Stomach (tissue), 19 donors: Measurements from ENCODE around the gene NACA. TPM values are rescaled to one million over a fixed set of nuclear protein-coding genes. Genes with fewer than 3 reads are reported as not detected.

Source experiments
- DNase-seq, 2 donors: peaks; one replicate each; pipeline versions ENCODE4 v3.0.0 to v3.0.0-alpha.2; 2013 to 2019
- H3K27ac ChIP-seq, 5 donors: fragments of 200-600 bp in 4 of 5; sonication (generic) in 4 of 5; one replicate each; pipeline ENCODE4 v1.5.1; 2013 to 2019; ENCODE audit warnings: mild to moderate bottlenecking in 1 of 5, moderate library complexity in 1 of 5
- H3K27me3 ChIP-seq, 3 donors: fragments of 200-600 bp; sonication (generic); one replicate each; pipeline ENCODE4 v1.5.1; 2017 to 2019; ENCODE audit warnings: mixed run types in 1 of 3
- H3K36me3 ChIP-seq, 4 donors: fragments of 200-600 bp; sonication (generic); 1 replicate in 3 of 4; 2 replicates in 1 of 4; pipeline ENCODE4 v1.5.1; 2016 to 2019
- H3K4me1 ChIP-seq, 4 donors: fragments of 200-600 bp; sonication (generic); one replicate each; pipeline ENCODE4 v1.5.1; 2016 to 2019
- H3K4me3 ChIP-seq, 4 donors: fragments of 200-600 bp; sonication (generic) in 3 of 4; one replicate each; pipeline ENCODE4 v1.5.1; 2016 to 2019; ENCODE audit warnings: mild to moderate bottlenecking in 1 of 4
- H3K9me3 ChIP-seq, 4 donors: fragments of 200-600 bp; sonication (generic); one replicate each; pipeline ENCODE4 v1.5.1; 2016 to 2019
- CTCF ChIP-seq, 7 experiments: fragments of 450-650 bp in 4 of 7; fragments of 200-600 bp in 3 of 7; sonication (generic) in 3 of 7; IDR thresholded peaks; one replicate each; pipeline ENCODE4 v1.5.1; 2016 to 2019; ENCODE audit warnings: antibody characterized with exemption in 7 of 7, control low read depth in 2 of 7, mild to moderate bottlenecking in 1 of 7
- EP300 ChIP-seq: sonication (generic); formaldehyde crosslinking; IDR thresholded peaks from one replicate; pipeline ENCODE4 v1.6.1; 2017; ENCODE audit warnings: antibody characterized with exemption
- POLR2A ChIP-seq, 4 donors: fragments of 450-650 bp; IDR thresholded peaks; one replicate each; pipeline ENCODE4 v1.6.1; 2016; ENCODE audit warnings: antibody characterized with exemption in 4 of 4, control low read depth in 2 of 4, mild to moderate bottlenecking in 1 of 4, moderate library complexity in 1 of 4
- POLR2AphosphoS5 ChIP-seq, 3 donors: sonication (generic); formaldehyde crosslinking; IDR thresholded peaks; one replicate each; pipeline ENCODE4 v1.6.1; 2016; ENCODE audit warnings: antibody characterized with exemption in 3 of 3
- WGBS, 5 donors: extraction: QIAGEN DNeasy Blood & Tissue Kit in 3 of 5; methylation state at CpG; one replicate each; pipeline versions ENCODE4 v1.1.5 to v1.1.7; 2013 to 2018; 5-methylcytosine and 5-hydroxymethylcytosine counted together
- intact Hi-C: fragments of 100-400 bp; cut with DNase I; formaldehyde crosslinking; loops from one replicate; pipeline ENCODE4 v1.15.1; 2023; ENCODE audit warnings: low total_unique reads
- long read RNA-seq, 10 donors: transcript quantifications; one replicate each; lab custom pipeline, GENCODE V29; 2026
- polyA plus RNA-seq, 3 donors: library from polyadenylated mRNA; stranded (reverse); fragments of 200-250 nt; gene quantifications; one replicate each; pipeline ENCODE4 v1.2.3, GENCODE V29; 2013
- total RNA-seq, 5 donors: library from RNA; depleted of rRNA; stranded (reverse); fragments of >200 nt; gene quantifications; one replicate each; pipeline versions ENCODE4 v1.1.0 to v1.2.3, GENCODE V29; 2014 to 2016
- donor health status: healthy with polysubstance abuse.
- donor health status: Bipolar disorder and iron deficiency.
- donor health status: healthy.

NACA gene
- total RNA-seq (1,000 to 10,000 TPM in 2 of 5 donors, 100 to 1,000 TPM in 3; 366 to 1,322 (median 558) TPM), polyA plus RNA-seq (1,000 to 10,000 TPM; 1,626 to 2,450 (median 1,999) TPM)
- long read RNA-seq, donor 1, transcript NACA-201 (8 exons, 2,690 nt): major isoform, 121 of 202 reads
- long read RNA-seq, donor 1, transcript NACA-204 (8 exons, 802 nt): minor isoform, 7 of 202 reads
- long read RNA-seq, donor 1, partial matches to known transcripts: 62 of 202 reads
- long read RNA-seq, donor 1, other reads (novel, unspliced or antisense): 5 of 202 reads
- long read RNA-seq, donor 2, transcript NACA-201 (8 exons, 2,690 nt): major isoform, 170 of 273 reads
- long read RNA-seq, donor 2, transcript NACA-204 (8 exons, 802 nt): minor isoform, 10 of 273 reads
- long read RNA-seq, donor 2, transcript NACA-202 (8 exons, 1,059 nt): minor isoform, 11 of 273 reads
- long read RNA-seq, donor 2, partial matches to known transcripts: 74 of 273 reads
- long read RNA-seq, donor 2, other reads (novel, unspliced or antisense): 7 of 273 reads
- long read RNA-seq, donor 3, transcript NACA-201 (8 exons, 2,690 nt): major isoform, 225 of 362 reads
- long read RNA-seq, donor 3, transcript NACA-204 (8 exons, 802 nt): minor isoform, 11 of 362 reads
- long read RNA-seq, donor 3, transcript NACA-202 (8 exons, 1,059 nt): minor isoform, 6 of 362 reads
- long read RNA-seq, donor 3, partial matches to known transcripts: 106 of 362 reads
- long read RNA-seq, donor 3, other reads (novel, unspliced or antisense): 6 of 362 reads
- long read RNA-seq, donor 4, transcript NACA-201 (8 exons, 2,690 nt): major isoform, 33 of 43 reads
- long read RNA-seq, donor 4, partial matches to known transcripts: 5 of 43 reads
- long read RNA-seq, donor 4, other reads (novel, unspliced or antisense): 0 of 43 reads
- long read RNA-seq, donor 5, transcript NACA-219 (4 exons, 768 nt): minor isoform, 5 of 571 reads
- long read RNA-seq, donor 5, transcript NACA-202 (8 exons, 1,059 nt): minor isoform, 8 of 571 reads
- long read RNA-seq, donor 5, transcript NACA-204 (8 exons, 802 nt): minor isoform, 25 of 571 reads
- long read RNA-seq, donor 5, transcript NACA-201 (8 exons, 2,690 nt): major isoform, 343 of 571 reads
- long read RNA-seq, donor 5, partial matches to known transcripts: 167 of 571 reads
- long read RNA-seq, donor 5, other reads (novel, unspliced or antisense): 17 of 571 reads
- long read RNA-seq, donor 6, transcript NACA-204 (8 exons, 802 nt): minor isoform, 30 of 931 reads
- long read RNA-seq, donor 6, transcript NACA-205 (2 exons, 600 nt): minor isoform, 5 of 931 reads
- long read RNA-seq, donor 6, transcript NACA-202 (8 exons, 1,059 nt): minor isoform, 25 of 931 reads
- long read RNA-seq, donor 6, transcript NACA-201 (8 exons, 2,690 nt): major isoform, 571 of 931 reads
- long read RNA-seq, donor 6, partial matches to known transcripts: 261 of 931 reads
- long read RNA-seq, donor 6, other reads (novel, unspliced or antisense): 27 of 931 reads
- long read RNA-seq, donor 7, transcript NACA-201 (8 exons, 2,690 nt): major isoform, 407 of 693 reads
- long read RNA-seq, donor 7, transcript NACA-202 (8 exons, 1,059 nt): minor isoform, 11 of 693 reads
- long read RNA-seq, donor 7, transcript NACA-204 (8 exons, 802 nt): minor isoform, 17 of 693 reads
- long read RNA-seq, donor 7, partial matches to known transcripts: 233 of 693 reads
- long read RNA-seq, donor 7, other reads (novel, unspliced or antisense): 20 of 693 reads
- long read RNA-seq, donor 8, transcript NACA-202 (8 exons, 1,059 nt): minor isoform, 9 of 639 reads
- long read RNA-seq, donor 8, transcript NACA-201 (8 exons, 2,690 nt): major isoform, 399 of 639 reads
- long read RNA-seq, donor 8, transcript NACA-204 (8 exons, 802 nt): minor isoform, 29 of 639 reads
- long read RNA-seq, donor 8, partial matches to known transcripts: 167 of 639 reads
- long read RNA-seq, donor 8, other reads (novel, unspliced or antisense): 27 of 639 reads
- long read RNA-seq, donor 9, transcript NACA-204 (8 exons, 802 nt): minor isoform, 23 of 793 reads
- long read RNA-seq, donor 9, transcript NACA-217 (3 exons, 544 nt): minor isoform, 10 of 793 reads
- long read RNA-seq, donor 9, transcript NACA-201 (8 exons, 2,690 nt): major isoform, 383 of 793 reads
- long read RNA-seq, donor 9, transcript NACA-219 (4 exons, 768 nt): minor isoform, 10 of 793 reads
- long read RNA-seq, donor 9, partial matches to known transcripts: 343 of 793 reads
- long read RNA-seq, donor 9, other reads (novel, unspliced or antisense): 10 of 793 reads
- long read RNA-seq, donor 10, transcript NACA-201 (8 exons, 2,690 nt): major isoform, 184 of 279 reads
- long read RNA-seq, donor 10, transcript NACA-204 (8 exons, 802 nt): minor isoform, 7 of 279 reads
- long read RNA-seq, donor 10, transcript NACA-202 (8 exons, 1,059 nt): minor isoform, 6 of 279 reads
- long read RNA-seq, donor 10, partial matches to known transcripts: 74 of 279 reads
- long read RNA-seq, donor 10, other reads (novel, unspliced or antisense): 6 of 279 reads

GRCh38 chr12:56724972-56725722 lies at the start of gene NACA:
Gene NACA, minus strand, starts transcription at chr12:56725299. Its CDS starts 778 bp downstream, at chr12:56724521.
- TF ChIP-seq POLR2AphosphoS5 (IDR thresholded peaks at IDR 0.05) (peak; percentile 96 to 98 (median 98)), CTCF (IDR thresholded peaks at IDR 0.05) (no peak), POLR2A (IDR thresholded peaks at IDR 0.05) (peak in 2 of 4 donors; percentile 73 to 93)
- Histone ChIP-seq H3K9me3 (no peaks in the 10 kb centered on the region), H3K36me3 (peaks cover under 1 to 25% (median 19%) of the 10 kb centered on the region in 4 donors), H3K4me3 (peak within 1 kb of the TSS; percentile 72 to 93 (median 85)), H3K27ac (peak within 1 kb of the TSS; percentile 86 to 96 (median 90)), H3K4me1 (peaks cover 42 to 55% (median 53%) of the 10 kb centered on the region in 4 donors), H3K27me3 (no peaks in the 10 kb centered on the region)
- peak; percentile 98 to 99 for DNase-seq
- 0 to 1% (median 0%) methylated on average over 34 to 46 of the region's 46 CpGs for WGBS, 5 donors
- intact Hi-C loops: loop anchor here (10.0 kb wide), 1 partner anchor 80 kb away; the partner anchor contains the start of gene ATP5F1B

- H3K27ac ChIP-seq: no peak overlapping the region
- 79 to 89% (median 84%) methylated on average over 2 of the region's 2 CpGs for WGBS, 5 donors
- no peak for DNase-seq
- intact Hi-C loops: no loop called here
- TF ChIP-seq CTCF (IDR thresholded peaks at IDR 0.05) (no peak), POLR2A (IDR thresholded peaks at IDR 0.05) (no peak), POLR2AphosphoS5 (IDR thresholded peaks at IDR 0.05) (no peak), EP300 (no peak)
- H3K36me3 ChIP-seq: no peaks in the 10 kb centered on the region
- no peaks in the 10 kb centered on the region for H3K9me3 ChIP-seq
- H3K27me3 ChIP-seq: no peaks in the 10 kb centered on the region
- peaks cover 0 to 9% (median 5%) of the 10 kb centered on the region in 4 donors for H3K4me1 ChIP-seq
- H3K4me3 ChIP-seq: no peak overlapping the region
Measured at GRCh38 chr12:56773113-56773512, 48.0 kb upstream of the NACA start.
